GM19463 (cell line): Measurements from ENCODE around the gene ASPDH.

ENCODE experiments used
- ATAC-seq: cut with Tn5 transposase; IDR thresholded peaks from one replicate; pipeline ENCODE4 v1.9.1; 2021; ENCODE audit warnings: mild to moderate bottlenecking, moderate library complexity; ENCODE audit not compliant: unreplicated experiment

Gene ASPDH

DNA sequence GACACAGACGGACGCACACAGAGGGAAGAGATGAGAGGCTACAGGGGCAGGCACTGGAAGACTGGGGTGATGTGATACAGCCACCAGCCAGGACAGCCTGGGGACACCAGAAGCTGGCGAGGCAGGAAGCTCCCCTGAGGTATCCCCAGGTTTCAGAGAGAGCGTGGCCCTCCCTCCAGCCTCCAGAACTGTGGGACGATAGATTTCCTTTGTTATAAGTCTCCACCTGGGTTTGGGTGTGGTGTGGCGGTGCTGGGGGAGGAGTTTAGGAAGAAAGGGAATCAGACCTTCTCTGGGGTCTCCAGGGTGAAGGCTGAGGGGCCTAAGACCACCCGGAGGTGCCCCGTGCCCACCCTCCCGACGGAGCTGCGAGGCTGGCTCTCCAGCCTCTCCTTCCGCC, 2.7 kb upstream of the ASPDH start:
- no peak for ATAC-seq

DNA sequence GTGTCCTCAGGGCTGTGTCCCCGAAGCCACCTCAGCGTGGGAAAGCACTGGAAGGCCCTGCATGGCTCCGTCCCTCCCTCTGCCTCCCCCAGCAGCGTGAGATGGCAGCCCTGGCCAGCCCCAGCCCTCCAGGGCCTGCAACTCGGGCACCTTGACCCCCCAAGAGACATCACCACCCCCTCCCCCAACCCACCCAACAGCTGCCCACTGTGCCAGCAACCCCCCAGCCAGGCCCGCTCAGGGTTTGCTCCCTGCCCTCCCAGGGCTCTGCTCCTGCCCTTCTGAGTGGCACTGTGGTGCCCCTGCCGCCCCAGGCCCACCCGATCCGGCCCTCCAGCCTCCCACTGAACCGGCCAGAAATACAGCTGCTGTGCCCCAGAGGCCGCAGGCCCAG, 1.5 kb upstream of the ASPDH start:
- ATAC-seq = no peak

DNA sequence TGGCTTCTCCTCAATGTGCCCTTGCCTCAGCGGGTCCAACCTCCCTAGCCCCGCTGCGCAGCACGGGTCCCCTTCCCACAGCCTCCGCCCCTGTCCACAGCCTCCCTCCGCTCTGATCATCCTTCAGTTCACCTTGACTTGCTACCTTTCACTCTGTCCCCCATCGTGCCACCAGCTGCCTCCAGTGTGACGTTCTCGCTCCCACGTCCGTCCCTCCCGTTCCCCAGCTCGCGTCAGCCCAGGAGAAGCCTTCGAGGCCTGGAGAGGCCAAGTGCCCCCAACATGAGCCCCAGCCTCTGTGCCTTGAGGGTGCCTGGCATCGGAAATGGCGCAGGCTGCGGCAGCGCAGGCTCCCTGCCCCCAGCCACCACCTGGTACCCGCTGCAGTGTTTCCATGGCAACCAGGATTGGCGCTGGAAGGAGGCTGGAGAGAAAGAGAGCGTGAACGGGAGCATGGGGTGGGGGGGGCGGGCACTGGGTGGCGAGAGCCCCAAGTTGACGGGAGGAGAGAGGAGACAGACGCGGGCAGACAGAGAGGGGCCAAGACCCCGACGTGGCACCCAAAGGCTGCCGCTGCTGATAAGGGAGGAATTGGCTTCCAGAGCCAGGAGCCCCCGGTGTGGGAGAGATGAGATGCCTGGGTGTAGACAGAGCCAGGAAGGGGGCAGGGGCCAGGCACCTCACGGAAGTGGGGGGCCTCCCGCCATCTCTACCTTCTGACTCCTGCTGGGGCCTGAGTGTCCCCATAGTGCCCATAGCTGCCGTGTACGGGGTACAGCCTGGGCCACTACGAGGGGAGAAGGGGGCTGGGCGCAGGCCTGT, 844 bp upstream of the ASPDH start:
- no peak for ATAC-seq

DNA sequence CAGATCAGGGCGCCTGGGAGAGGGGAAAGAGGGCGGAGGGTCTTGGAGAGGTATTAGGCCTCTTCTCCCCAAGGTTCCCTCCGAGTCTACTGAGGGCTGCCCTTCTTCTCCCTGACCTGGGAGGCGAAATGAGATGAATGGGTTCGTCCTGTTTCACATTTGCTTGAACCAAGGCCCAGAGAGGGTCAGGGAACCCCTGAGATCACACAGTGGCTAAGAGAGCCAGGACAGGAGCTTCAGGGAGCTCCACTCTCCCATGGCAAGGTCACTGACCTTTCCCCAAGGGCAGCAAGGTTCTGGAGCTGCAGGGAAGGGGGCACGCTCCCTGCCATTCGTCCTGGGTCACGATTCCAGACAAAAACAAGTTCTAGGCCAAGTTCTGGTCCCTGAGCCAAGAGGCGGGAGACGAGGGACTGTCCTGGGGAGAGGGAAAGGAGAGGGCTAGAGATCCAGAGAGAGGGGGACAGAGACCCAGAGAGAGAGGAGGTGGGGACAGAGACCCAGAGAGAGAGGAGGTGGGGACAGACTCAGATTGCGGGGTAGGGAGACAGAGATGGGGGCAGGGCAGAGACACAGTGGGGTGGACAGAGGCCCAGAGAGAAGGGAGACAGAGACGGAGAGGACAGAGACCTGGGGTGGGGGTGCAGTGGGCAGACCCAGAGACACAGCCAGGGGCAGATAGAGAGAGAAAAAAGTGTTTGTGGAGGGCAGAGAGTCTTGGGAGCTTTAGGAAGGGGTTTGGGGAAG, 541 bp downstream of the ASPDH start:
- no peak for ATAC-seq

DNA sequence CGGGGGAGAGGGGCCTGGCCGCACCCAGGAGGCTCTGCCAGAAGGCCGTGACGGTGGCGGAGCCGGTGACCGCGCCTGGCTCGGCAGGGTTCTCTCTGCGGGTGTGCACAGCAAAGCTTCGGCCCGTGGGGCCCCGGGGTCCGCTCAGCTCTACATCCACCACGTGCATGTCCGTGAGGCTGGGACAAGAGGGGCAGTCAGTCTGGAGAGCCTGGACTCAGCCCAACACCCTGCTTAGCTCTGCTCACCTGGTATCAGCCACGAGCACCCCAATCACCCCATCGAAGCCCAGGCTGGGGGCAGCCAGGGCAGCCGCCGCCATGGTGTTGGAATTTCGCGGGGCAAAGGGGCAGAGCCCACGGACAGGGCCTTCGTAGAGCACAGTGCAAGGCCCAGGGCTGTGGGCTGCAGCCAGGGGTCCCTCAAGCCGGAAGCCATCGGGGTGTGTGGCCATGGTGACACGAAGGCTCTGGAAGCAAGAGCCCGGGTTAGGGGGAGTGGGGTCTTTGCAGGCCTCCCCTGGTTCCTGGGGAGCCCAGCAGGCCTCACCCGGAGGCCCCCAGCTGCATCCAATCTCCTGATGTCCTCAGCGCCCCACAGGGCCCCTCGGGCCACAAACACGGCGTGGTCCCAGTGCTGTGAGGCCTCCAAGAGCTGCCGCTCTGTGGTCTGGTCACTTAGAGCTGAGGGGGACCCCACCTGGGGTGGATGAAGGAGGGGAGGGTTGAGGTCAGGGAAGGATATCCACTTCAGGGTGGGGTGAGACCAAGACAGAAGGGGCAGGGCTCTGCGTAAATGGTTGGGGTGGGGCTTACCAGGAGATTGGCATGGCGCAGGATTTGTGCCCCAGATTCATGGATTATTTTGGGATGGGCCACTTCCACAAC, 1.4 kb downstream of the ASPDH start:
- ATAC-seq = no peak

DNA sequence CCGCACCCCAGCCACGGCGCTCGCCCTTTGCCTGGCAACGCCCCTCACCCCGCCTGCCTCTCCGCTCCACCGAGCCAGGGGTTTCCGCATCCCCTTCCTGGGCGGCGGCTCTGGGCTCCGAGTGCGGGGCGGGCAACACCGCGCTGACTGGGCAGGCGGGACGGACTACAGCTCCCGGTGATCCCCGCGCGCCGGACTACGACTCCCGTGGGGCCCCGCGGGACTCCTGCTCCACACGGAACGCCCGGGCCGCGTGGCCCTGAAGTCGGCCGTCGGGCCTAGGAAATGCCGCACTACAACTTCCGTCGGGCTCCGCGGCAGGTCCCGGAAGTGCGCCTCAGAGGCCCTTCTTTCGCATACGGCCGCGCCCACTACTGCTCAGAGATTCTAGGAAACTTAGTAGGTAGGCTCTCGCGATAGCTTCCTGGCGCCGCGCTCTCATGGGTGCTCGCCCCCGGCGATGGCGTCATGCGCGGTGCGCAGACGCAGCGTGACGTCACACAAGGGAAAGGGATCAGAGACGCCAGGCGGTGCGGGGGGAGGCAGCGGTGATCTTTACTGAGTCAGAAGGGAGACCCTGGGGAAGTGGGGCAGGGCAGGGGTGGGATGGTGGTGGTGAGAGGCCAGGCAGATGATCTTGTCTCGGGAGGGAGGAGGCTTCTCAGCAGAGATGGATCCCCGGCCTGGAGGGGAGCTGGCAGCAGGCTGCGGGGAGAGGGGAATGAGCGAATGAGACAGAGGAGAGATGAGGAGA, 2.5 kb downstream of the ASPDH start, which contains the start of gene JOSD2:
Gene JOSD2 (minus strand): TSS at position 123 of the 754 bp plus-strand sequence. CDS start 760 bp downstream, outside the sequence.
- ATAC-seq = peak; percentile 85

DNA sequence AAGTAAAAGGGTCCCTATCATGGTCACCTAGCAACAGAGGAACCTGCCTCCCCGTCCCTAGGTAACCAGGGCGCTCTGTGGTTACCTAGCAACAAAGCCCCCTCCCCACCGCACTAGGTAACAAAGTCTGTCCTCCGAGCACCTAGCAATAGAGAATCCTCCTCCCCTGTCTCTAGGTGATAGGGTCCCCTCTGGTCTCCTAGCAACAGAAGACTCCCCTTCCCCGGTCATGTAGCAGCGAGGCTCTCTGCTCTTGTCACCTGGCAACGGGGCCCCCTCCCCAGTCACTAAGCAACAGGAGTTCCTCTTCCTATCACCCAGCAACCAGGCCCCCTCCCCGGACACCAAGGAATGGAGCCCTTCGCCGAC, 3.0 kb downstream of the ASPDH start:
- ATAC-seq = no peak

DNA sequence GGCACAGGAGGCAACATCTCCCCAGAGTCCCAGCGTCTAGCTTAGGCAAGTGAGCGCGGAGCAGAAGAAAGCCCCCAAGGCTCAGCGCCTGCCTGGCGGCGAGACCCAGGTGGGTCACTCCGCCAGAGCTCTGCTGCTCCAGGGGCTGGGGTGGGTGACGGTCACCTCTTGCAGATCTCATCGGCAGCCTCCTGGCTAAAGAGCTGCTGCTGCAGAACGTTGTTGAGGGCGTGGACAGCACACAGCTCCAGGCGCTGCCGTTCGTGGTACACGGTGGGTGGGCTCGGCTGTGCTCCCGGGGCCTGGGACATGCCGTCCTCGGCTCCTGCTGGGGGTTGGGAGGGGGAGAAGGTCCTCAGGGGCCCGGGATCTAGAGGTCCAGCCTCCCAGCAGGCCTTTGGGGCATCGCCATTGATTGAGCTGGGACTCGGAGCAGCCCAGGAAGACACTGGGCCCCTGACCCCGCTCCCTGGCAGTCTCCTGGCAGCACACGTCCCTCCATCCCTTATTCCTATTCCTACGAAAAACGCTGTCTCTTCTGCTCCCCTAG, 3.5 kb downstream of the ASPDH start:
- no peak for ATAC-seq

DNA sequence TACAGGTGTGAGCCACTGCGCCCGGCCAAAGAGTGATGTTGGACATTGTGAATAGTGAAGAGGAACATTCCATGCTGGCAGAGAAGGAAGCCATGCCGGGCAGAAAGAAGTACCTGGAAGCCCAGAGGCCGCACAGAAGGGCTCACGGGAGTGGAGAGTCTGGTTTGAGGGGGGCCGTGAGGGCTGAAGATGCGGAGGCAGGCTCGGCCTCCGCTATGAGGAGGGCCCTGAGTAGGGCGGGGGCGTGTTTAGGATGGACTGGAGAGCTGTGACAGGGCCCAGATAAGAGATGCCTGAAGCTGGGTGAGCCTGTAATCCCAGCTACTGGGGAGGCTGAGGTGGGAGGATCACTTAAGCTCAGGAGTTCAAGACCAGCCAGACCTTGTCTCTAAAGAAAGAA, 4.3 kb downstream of the ASPDH start:
- no peak for ATAC-seq

DNA sequence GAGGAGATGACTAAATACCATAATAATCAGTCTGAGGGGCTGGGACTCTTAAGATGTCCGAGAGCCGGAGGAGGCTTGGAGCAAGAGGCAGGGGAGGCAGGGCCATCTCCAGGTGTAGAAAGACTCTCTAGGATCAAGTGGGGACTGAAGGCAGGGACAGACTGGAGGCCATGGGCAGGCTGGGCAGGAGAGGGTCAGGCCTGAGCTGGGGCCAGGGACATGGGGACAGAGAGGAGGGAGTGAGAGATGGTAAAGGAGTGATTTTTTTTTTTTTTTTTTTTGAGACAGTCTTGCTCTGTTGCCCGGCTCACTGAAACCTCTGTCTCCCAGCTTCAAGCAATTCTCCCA, 4.9 kb downstream of the ASPDH start:
- no peak for ATAC-seq

DNA sequence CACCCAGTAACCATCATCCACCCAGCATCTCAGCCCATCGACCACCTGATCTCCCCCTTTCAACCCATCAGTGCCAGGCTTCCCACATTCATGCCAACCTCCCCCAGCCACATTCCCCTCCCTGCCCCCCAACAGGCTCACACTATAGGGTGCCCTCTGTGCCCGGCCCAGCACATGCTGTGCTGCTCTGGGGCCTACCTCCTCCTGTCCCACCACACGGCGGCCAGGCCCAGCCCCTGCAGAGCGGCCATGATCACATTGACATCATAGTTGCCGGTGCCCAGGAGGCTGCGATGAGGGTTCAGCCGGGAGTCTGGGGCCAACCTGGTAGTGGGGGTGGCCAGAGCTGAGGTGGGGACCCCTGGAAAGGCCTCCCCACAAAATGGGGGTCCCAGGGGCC, 6.3 kb downstream of the ASPDH start:
- ATAC-seq = no peak

DNA sequence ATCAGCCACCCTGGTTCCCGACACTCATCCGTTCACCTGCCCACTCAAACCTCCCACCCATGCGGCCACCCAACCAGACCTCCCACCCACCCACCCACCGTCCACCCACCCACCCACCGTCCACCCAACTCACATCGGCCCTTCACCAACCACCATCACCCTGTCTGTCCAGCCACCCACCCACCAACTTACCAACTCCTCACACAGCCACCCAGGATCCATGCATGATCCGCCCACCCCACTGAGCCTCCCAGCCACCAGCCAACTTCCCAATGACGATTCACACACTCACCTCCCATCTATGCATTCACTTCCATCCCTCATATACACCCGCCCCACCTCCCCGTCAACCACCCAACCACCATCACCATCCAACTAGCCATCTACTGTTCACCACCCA, 7.0 kb downstream of the ASPDH start:
- ATAC-seq = no peak

DNA sequence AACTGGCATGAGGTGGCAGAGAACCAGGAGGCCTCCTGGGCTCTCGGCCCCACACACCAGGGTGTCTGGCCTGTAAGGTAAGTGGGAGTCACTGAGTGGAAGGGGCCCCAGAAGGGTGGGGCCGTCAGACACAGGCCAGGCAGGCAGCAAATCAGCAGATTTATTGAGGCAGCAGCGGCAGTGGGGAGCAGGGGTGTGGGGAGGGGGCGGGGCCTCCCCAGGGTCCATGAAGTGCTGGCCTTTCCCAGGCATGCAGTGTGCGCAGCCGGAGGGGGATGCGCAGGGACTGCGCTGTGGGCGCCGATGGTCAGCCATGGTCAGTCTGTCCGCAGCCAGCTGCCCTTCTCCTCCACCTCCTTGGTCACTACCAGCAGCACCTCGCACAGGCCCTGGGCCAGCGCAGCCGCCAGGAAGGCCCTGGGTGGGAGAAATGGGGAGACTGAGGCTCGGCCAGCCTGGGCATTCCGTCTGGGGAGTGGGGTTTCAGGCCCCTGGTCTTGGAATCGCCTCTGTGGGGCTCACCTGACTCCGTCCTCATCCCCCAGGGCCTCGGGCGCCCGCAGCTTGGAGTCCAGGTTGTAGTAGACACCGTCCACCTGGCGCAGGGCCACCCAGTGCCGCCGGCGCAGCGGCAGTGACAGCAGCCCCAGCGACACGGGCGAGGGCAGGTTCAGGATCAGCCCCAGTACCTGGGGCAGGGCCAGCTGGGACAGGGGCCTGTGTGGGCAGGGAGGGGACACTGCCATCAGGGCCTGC, 7.7 kb downstream of the ASPDH start:
- no peak for ATAC-seq

DNA sequence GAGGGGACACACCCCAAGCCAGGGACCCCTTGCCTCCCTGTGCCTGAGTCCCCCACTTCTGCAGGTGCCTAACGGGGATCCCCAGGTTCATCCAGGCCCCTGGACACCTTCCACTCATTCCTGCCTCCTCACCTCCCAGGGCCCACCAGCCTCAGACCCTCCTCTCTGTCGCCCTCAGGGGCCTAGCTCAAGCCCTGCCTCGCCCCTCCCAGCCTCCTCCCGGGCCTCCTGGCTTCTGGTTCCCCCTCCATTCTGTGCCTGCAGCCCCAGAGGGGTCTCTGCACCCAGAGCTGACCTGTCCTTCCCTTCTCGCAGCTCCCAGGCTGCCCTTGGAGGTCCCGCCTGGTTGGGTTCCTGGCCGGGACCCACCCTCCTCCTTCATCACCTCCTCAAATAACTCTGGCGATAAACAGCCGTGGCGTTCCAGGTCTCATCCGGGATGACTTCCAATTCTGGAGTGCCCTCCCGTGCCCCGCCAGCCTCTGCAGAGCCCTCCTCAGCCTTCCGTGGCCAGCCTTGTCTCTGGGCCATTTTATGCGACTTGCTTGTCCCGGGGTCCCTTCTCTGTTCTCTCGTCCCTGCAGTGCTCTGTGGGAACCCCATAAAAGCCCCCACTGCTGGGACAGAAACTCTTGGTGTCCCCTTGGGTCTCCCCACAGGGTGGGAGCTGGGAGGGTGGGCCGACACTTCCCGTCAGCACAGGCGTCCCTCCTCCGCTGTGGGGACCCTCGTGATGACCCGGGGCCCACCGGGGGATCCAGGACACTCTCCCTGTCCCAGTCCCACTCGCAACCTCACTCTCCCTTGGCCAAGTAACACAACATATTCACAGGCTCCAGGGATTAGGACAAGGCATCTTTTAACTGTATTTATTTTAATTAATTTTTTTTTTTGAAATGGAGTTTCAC, 11.9 kb downstream of the ASPDH start:
- ATAC-seq = no peak

DNA sequence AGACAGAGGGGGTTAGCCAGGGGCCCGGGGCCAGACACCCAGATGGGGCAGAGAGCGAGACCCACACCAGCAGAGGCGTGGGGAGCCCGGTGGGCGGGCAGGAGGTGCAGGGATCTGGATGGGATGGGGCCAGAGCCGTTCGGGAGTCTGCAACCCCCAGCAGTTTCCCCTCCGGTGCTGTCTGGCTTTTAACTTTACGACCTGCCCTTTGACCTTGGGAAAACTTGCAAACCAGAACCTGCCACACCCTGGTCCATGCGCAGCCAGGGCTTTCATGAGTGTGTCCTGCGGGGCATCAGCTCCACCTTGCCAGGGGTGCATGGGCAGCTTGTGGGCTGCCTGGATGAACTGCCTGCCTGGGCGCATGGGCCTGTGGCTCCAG, 12.5 kb downstream of the ASPDH start:
- ATAC-seq = no peak

DNA sequence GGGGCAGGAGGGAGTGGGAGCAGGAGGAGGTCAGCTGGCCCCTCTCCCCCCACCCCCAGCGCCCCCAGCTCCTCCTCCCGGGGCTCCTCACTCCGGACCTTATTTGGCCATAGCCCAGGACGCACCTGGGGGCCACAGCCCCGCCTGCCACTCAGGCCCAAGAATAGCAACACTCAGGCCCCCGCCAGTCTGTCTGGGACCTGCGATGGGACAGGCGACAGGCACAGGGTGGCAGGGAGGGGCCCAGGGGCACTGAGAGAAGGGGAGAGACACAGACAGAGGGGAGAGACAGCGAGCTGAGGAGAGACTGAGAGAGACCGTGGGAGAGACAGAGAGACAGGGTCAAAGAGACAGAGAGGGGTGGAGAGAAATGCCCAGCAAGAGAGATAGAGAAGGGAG, 13.0 kb downstream of the ASPDH start:
- ATAC-seq = no peak

DNA sequence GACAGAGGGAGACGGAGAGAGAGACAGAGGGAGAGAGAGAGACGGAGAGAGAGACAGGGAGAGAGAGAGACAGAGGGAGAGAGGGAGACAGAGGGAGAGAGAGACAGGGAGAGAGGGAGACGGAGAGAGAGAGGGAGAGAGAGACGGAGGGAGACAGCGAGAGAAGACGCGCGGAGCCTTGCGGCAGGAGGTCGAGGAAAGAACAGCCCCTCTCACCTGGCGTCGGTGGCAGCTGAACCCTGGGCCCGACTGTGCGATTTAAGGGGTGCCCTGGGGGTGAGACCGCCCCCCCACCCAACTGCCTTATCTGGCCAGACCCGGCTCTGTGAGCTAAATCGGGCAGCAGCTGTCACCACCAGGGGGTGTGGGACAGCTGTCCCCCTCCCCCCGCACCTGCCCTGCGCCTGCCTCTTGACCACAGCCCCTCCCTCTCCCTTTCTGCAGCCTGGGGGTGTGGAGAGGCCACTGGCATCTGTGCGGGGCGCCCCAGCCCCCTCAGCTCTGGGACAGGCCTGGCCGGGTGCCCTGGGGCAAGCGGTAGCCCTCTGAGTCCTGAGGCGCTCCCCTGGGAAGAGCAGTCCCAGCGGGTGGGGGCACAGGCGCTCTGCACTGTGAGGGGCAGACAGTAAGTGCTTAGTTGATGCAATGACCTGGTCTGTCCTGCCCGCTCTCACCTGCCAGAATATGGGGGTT, 13.5 kb downstream of the ASPDH start:
- ATAC-seq = no peak
